Right forelimb (tissue), 1 donor: Measurements from ENCODE around the gene CACNB2.

Experiments
- DNase-seq: peaks from one replicate; pipeline ENCODE4 v3.0.0-alpha.2; 2018

The CACNB2 gene

DNA sequence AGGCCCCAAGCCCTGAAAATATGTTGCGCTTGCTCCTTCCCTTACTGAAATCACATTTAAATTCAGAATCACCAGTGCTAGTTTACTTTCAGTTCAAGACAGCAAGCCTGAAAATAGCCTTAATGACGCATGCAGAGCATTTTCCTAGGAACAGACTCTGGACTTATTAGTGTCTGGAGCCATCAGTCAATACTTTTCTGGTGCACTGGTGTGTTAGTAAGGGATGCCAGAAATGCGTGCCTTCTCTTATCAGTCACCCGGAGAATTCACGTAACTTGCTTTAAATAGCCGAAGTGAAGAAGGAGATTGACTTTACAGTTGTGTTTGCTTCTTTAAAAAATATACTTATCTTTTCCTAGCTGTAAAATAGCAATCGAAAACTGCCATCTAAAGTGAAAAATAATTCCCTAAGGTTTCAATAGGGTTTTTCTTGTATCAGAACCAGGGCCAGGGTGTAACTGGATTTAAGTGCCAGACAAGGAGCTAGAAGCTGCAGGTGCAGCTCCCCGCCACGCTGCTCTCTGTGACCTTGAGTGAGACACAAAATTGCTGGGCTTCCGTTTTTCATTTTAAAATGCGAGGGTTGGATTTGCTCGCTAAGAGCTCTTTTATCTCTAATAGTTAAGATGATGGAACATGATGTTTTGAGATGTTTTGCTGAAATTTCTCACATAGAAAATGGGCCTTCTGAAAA, 333.3 kb downstream of the CACNB2 start:
- DNase-seq: no peak

DNA sequence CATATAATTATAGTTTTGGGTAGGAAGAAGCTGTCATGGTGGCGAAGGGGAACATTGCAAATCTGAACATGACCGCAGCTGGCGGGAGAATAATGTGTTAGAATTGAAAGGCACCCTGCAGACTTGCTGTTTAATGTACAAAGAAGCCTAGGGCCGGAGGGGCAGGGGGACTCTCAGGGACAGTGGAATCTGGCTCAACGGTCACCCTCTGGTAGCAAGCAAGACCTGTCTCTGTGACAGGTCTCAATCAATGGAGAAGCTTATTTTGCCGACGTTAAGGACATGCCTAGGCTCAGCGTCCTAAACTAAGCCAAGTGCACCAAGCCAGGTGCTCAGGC, 333.9 kb downstream of the CACNB2 start:
- DNase-seq: no peak

DNA sequence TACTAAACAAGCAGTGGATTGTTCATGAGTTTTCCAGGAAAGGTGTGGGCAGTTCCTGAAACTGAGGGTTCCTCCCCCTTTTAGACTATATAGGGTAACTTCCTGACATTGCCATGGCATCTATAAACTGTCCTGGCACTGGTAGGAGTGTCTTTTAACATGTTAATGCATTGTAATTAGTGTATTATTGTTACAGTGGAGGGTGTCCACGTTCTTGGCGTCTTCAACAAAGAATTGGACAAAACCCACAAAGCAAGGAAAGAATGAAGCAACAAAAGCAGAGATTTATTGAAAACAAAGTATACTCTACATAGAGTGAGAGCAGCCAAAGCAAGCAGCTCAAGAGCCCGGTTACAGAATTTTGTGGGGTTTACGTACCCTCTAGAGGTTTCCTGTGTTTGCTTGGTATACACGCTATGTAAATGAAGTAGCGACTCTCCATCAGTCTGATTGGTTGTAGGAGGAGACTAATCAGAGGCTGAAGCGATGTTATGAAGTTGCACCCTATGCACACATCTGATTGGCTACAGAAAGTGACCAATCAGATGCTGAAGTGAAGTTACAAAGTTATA, 335.9 kb downstream of the CACNB2 start:
- DNase-seq: no peak

DNA sequence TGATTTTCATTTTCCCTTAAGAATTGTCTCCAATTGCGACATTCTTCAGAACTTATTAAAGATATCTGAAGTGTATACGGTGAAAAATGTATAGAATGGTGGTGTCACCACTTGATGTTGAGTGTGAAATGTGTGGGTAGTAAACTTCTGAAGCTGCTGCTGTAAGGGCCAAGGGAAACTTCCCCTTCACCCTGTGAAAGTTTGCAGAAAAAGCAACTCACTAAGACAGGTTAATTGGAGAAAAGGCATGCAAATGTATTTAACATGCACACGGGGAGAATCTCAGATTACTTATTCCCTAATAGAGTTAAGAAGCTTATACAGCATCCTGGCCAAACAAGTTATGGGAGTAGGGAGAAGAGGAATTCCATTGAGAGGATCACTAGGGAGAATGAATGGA, 338.1 kb downstream of the CACNB2 start:
- DNase-seq: no peak

DNA sequence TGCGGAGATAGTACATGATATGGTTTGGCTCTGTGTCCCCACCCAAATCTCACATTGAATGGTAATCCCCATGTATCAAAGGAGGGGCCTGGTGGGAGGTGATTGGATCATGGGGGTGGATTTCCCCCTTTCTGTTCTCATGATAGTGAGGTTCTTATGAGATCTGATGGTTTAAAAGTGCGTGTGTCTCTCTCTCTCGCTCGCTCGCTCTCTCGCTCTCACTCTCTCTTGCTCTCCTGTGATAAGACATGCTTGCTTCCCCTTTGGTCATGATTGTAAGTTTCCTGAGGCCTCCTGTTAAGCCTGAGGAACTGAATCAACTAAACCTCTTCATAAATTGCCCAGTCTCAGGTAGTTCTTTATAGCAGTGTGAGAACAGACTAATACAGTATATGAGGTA, 339.3 kb downstream of the CACNB2 start:
- no peak for DNase-seq

DNA sequence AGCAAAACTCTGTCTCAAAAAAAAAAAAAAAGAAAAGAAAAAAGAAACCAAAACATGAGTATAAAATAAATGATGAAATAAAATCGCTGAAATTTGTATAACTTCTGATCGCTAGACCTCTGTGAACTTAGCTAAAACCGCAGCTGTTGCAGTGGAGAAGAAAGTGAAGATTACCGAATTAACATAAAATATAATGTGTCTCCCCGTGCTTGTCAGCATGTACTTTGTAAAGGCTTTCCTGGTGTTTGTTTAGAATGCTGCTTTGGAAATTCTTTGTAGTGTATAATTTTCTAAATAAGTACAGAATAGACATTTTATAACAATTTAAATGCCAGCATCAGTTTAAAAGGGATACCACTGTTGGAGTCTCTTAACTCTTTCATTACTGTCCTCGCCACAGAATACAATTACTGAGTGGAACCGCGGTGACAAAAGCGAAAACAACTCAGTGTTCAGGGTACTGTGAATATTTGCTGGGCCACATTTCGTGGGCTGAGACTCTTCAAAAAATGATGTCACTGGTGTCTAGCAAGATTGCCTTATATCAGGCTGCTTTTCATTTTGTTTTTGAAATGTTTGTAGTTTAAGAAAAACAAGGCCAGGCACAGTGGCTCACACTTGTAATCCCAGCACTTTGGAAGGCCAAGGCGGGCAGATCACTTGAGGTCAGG, 343.4 kb downstream of the CACNB2 start:
- no peak for DNase-seq

DNA sequence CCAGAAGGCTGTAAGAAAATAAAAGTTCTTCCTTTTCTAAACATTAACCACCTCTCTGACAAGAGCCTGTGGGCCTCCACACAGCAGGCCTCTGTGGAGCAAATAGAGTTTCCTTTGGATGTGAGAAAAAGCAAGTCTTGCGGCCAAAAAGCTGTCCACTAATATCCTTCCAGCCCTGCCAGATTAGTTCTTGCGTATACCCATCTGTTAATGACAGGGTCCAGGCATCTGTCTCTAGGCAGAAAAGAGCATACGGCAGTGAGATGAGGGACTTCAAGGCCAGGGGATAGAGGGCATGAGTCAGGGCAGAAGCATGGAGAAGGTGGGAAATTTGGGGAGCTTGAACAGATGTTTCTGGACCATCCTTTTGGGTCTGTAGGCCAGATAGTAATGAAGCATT, 346.2 kb downstream of the CACNB2 start:
- DNase-seq: no peak

DNA sequence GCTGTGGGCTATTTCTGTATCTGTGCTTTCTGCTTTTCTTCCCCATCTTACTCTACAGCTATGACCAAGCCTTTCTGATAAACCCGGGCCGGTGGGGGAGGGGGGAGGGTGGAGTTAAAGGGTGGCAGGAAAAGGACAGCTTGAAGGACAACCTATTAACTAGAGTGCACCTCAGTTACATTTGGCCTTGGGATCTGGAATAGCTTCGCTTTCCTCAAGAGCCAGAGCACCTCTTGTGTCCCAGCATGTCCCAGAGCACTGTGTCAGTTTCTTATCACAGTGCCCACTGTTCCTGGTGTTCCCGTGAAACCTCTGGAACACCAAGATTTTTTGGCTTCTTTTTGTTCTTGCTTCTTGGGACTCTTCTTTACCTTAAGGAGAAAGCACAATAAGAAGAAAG, 350.5 kb downstream of the CACNB2 start:
- DNase-seq: no peak

DNA sequence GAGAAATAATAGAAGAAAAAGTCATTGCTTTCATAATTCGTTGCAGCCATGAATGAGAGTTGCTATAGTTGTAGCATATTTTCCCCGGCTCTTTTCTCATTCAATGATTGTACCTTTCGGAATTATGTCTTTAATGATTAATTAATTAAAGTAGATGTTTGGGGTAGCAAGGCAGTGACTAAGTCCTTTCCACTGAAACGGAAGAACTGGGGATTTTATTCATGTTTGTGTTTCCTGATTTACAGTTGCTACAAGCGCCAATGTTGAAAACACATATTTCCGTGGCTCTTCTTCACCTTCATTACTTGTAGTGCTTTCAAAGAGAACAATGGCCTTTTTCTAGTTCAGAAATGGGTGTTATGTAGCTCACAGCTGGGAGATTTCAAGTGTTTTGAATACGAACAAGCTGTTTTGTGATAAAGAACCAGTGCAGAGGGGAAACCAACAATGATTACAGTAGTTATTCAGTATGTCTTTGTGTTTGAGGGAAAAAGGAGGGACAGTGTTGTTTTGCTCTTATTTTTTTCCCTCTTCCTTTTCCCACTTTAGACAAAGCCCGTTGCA, 357.7 kb downstream of the CACNB2 start:
- DNase-seq: no peak

DNA sequence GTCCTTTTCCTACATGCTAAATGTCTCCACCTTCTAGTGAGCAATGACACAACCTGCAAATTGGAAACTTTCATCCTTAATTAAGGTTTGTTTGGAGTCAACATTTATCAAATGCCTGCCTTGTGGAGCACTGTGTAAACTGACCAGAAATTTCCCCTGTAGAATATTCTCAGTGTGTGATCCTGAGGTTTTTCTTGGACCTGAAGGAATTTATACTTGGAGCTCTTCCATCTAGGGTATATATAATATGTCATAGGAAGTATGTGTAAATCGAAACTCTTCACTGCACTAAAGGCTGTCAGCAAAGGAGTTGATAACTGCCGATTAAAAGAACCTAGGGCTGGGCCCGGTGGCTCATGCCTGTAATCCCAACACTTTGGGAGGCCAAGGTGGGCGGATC, 358.8 kb downstream of the CACNB2 start:
- no peak for DNase-seq

DNA sequence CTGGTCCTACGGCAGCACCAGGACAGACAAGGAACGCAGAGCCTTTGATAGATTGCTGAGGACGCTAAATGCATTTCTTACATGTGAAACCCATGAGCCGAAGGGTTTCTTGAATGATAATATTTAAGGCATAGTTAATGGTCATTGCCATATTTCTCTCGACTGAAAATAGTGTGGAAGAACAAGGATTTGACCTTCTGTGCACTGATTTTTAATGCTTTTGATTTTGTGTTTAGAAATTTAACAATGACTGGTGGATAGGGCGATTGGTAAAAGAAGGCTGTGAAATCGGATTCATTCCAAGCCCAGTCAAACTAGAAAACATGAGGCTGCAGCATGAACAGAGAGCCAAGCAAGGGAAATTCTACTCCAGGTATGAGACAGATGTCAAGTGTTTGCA, 360.4 kb downstream of the CACNB2 start:
- no peak for DNase-seq

DNA sequence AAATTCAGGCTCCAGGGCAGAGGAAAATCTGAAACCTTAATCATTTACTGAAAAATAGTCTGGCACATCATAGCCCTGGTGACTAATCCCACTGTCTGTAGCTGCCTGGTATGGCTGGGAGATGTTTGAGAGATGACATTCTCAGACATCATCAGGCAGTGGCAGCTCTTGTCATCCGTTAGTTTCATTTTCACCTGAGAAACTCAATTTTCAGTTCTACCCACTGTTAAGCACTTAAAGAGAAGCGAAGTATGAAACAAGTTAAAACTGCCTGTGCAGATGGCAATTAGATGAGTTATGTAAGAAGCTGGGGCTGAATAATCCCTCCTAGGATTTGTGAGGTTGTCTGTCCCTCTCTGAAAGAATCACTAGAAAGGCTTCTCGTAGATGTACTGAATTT, 361.0 kb downstream of the CACNB2 start:
- DNase-seq: no peak

DNA sequence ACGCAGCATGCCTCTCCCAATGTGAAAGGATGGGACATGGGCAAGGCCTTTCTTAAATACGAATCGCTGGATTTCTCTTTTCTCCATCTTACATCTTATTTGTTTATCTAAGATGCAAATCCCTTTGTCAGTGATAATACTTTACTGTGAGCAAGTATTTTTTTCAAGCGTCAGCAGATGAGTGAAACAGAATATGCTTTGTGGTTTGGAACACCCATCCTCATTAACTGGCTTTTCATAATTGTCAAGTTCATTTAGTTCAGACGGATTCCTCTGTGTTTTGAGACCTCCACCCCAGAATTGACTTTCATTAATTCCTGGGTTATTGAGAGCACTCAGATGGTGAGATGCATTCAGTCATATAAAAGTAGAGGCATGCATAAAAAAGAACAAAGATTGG, 361.4 kb downstream of the CACNB2 start:
- DNase-seq: no peak

DNA sequence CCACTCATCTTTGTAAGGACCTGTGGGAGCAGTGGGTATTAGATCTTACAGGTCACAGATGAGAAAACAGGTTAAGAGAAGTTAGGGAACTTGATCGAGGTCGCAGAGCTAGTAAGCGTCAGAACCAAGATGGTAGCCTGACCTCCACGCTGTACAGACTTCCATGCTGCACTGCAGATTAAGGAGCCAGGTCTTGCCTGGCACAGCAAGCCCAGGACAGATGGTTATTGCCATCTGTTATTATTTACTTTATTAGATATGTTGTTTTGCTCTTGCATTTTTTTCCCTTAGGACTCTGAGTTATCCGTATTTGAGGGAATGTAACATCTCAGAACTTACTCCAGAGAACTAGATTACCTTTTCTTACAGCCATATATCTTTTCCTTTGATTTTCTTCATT, 363.9 kb downstream of the CACNB2 start:
- DNase-seq: no peak

DNA sequence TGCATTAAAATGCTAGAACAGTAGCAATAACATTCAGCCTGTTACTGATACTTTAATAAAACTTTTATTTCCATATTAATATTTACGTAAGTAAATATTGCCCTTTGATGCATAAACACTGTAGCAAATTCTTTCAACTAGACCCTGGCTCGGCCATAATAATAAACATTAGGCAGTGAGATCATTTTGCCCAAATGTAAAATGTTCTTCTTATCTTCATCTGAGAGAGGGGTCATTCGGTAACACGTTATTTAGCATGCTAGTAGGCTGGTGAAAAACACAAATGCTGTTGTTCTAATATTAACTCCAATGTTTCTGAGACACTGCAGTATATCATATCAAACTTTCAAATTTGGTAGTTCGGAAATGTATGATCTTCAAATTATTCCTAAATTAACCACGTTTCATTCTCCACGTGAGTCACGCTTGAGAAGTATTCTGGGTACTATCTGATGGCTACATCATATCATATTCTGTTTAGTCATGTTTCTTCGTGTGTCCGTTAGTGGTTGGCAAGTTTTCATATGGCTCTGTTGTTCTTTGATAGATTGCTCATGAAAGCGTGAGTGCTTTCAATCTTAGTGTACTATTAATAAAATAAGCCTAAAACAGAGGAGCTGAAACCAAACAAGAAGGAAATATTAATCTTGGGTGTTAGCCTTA, 365.4 kb downstream of the CACNB2 start:
- DNase-seq: no peak

DNA sequence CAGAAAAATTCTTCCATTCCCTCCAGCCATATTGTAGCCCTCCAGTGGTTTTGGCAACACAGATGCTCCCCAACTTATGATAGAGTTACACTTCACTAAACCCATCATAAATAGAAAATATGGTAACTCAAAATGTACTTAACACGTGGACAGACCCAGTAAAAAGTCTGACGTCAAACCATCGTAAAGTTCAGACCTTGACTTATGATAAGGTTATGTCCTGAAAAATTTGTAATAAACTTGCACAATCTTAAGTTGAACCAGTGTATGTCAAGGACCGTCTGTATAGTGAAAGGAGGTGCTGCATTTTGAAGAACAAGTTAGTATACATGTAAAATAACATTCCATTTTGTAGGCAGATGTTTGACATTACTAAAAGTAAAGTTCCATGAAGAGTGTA, 368.4 kb downstream of the CACNB2 start:
- DNase-seq: no peak

DNA sequence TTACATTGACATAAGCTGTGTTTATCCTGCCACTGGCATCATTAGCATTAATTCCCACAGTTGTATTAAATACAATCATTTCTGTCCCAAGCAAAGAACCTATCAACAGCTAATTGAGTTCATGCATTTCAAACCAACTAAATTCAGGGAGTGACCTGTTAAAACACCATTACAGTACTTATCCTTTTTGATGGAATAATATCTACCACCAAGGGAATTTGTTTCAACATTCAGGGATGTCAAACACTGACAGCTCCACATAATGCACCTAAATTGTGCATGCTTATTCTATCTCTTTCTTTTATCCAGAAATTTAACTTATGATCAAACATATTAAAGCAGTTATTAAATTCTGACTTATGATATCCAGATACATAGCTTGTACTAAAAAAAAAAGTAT, 374.3 kb downstream of the CACNB2 start:
- no peak for DNase-seq

DNA sequence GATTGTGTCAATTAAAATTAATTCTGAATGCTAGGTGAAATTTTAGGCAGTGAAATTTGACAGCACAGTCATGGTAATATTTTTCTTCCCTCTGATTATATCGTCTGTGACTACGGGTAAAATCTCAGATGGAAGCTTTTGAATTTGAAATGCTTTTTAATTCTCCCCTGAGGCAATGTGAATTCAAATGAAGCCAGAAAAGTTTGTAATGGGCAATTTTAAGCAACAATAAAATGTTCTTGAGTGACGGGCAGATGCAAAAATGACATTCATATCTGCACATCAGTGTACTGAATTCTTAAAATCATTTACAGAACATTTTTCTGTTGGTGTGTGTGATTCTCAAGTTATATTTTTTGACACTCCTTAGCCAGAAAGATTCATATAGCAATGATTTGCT, 376.6 kb downstream of the CACNB2 start:
- DNase-seq: no peak

DNA sequence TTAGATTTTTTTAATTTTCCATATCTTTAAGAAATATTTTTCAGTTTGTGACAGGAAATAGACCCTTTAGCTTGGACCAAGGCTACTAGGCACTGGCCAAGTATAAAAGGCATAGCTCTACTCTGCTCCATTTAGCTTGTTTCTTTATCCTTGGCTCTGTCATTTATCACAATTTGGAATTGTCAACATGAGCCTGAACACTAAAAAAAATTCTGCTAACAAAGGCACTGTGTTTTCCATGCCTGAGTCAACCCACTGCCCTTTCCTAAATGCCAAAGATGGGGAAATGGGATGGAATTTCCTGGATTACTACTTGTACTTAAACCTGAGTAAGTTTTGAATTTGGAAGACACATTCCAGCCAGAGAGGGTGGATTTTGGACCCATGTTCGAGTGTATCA, 382.8 kb downstream of the CACNB2 start:
- no peak for DNase-seq

DNA sequence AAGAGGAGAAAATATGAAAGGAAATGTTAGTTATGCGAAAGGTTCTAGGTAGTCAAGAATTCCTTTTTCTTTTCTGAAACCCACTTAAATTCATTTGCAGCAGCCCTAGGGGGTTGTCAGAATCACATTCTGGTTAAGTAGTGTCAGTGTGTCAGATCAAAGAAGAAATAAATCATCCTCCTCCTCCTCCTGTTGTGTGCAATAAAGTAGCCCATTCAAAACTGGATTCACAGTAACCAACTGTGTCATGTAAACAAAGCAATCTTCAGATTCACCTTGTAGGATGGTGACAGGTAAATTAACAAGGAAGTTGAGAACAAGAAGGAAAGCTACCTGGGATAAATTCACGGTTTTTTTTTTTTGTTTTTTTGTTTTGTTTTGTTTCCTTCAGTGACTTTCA, 383.6 kb downstream of the CACNB2 start:
- no peak for DNase-seq

DNA sequence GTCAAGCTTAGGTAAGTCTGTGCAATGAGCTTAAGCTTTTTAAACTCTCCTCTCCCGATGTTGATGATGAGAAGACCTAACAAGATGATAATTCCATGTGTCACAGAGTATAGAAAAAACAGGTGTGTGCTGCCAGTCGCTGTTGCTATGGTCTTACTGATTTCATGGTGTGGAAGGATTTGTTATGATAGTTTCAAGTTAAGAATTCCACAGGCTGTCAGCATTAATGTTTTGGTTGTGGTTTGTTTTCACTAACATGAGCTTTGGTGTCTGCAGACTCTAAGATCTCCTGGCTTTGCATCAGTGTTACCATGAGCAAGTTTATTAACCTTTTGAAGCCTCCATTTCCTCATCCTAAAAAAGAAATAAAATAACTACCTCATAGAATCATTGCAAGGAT, 387.5 kb downstream of the CACNB2 start:
- no peak for DNase-seq

DNA sequence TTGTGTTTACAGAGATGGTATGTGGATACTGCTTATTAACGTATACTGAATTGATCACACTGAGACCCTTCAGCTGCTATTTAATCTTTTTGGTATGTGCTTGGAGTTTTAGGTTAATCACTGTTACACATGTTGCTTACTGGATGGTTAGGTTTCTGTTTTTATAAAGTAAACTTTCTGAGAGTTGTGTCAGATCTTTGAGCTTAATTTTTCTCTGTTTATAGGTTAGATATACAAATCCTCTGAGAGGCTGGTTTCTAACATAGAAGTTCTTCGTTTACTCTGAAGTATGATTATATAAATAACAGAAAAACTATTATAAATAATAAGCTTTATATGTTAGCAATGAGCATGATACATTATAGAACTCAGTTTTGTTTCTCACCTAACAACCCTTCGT, 388.1 kb downstream of the CACNB2 start:
- no peak for DNase-seq

DNA sequence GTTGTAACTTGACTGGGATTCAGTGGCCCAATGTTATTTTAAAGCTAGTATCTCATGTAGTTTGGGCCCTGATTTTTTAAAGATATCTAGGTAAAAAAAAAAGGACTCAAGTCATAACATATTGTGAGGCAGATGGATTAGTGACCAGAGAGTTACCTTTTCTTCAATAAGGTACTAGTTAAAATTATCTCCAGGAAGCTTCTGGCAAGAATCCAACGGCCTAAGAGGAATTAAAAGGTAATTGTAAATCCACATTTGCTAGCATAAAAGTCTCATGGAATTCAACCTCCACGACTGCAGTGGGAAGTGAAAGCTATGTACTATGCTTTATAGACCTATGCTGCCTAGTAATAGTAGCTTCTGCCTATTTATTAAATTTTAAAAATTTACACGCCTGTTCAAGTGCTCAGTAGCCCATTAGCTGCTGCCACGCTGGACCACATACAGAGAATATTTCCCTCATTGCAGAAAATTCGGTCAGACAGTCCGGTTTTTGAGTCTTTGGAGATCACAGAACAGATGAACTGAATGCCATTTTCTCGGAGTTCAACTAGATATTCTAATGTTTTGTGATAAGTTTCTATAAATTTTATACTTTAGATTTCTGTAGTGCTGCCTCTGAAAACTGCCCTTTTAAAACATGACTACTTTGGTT, 392.8 kb downstream of the CACNB2 start:
- no peak for DNase-seq
